GM12873 (cell line): ENCODE results near the gene PTPN23.

Source experiments
- CTCF ChIP-seq: IDR thresholded peaks from 2 replicates; pipeline ENCODE4 v1.5.1; 2012; ENCODE audit warnings: low read depth, mild to moderate bottlenecking, moderate library complexity, low read length, control low read depth; ENCODE audit not compliant: insufficient read depth; ENCODE audit errors: missing control alignments

PTPN23 gene

DNA sequence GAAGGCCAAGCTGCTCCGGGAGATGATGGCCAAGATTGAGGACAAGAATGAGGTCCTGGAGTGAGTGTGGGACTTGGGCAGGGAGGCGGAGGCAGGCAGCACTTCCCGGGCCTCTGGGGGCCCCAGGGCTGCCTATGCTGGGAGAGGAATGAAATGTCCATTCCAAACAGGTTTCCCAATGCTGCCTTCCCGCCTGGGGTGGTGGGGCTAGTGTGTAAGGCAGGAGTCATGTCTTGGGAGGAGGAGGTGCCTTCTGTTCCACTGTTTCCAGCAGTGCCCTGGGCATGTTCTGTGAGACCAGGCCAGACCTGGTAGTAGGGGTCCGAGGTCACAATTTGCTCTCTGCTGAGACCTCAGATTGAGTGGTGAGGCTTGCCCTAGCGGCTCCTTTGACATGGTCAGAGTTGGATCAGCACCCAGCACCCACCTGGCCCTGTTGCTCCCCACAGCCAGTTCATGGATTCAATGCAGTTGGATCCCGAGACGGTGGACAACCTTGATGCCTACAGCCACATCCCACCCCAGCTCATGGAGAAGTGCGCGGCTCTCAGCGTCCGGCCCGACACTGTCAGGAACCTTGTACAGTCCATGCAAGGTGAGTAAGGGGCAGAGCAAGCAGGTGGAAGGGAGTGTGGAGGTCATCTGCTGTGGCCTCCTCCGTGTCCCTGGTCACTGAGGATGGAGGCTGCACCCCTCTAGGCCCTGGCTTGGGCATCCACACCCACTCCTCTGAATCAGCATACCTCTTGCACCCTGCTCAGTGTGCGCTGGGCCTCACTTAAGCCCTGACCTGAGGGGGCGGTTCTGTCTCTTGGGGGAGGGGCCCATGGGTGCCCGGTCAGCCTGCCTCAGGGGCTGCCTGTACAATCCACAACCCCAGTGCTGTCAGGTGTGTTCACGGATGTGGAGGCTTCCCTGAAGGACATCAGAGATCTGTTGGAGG is 27.3 kb downstream of the PTPN23 start:
- TF ChIP-seq CTCF = no peak

DNA sequence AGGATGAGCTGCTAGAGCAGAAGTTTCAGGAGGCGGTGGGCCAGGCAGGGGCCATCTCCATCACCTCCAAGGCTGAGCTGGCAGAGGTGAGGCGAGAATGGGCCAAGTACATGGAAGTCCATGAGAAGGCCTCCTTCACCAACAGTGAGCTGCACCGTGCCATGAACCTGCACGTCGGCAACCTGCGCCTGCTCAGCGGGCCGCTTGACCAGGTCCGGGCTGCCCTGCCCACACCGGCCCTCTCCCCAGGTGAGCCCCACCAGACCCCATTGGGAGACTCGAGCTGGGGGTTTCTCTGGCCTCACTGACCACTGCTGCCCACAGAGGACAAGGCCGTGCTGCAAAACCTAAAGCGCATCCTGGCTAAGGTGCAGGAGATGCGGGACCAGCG is 28.0 kb downstream of the PTPN23 start:
- TF ChIP-seq CTCF = no peak

- no peak for TF ChIP-seq CTCF
Measured at GRCh38 chr3:47409284-47409683, 28.5 kb downstream of the PTPN23 start.

DNA sequence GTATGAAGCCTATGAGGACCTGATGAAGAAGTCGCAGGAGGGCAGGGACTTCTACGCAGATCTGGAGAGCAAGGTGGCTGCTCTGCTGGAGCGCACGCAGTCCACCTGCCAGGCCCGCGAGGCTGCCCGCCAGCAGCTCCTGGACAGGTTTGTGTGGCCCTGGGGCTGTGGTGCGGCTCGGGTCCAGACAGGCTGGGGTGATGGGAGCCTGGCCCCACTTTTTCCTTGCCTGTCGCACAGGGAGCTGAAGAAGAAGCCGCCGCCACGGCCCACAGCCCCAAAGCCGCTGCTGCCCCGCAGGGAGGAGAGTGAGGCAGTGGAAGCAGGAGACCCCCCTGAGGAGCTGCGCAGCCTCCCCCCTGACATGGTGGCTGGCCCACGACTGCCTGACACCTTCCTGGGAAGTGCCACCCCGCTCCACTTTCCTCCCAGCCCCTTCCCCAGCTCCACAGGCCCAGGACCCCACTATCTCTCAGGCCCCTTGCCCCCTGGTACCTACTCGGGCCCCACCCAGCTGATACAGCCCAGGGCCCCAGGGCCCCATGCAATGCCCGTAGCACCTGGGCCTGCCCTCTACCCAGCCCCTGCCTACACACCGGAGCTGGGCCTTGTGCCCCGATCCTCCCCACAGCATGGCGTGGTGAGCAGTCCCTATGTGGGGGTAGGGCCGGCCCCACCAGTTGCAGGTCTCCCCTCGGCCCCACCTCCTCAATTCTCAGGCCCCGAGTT is 29.0 kb downstream of the PTPN23 start:
- no peak for TF ChIP-seq CTCF

- no peak for TF ChIP-seq CTCF
Measured at GRCh38 chr3:47410417-47410720, 29.5 kb downstream of the PTPN23 start.

GRCh38 chr3:47410801-47411646 is 30.2 kb downstream of the PTPN23 start:
- no peak for TF ChIP-seq CTCF
